ENCODE data around the gene COLEC12.

DNA sequence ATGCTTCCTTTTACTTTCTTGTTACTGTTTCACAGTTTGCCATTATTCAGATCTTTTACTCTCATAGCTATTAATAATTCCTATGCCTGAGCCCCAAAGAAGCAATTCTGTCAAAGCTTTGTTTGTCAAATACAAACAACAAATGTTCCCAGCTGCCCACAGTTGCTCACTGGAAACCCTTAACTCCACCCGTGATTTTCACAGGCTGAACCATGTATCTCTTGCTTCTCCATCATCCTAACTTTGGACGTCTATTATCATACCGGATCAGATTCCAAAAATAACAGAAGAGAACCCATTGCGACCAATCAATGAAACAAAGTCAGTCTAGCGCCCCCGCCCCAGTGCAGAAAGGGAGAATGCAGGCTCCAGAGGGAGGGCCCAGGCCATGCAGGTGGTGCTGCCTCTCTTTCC lies 24.2 kb downstream of the COLEC12 start:
- TF ChIP-seq, protein P1, sequence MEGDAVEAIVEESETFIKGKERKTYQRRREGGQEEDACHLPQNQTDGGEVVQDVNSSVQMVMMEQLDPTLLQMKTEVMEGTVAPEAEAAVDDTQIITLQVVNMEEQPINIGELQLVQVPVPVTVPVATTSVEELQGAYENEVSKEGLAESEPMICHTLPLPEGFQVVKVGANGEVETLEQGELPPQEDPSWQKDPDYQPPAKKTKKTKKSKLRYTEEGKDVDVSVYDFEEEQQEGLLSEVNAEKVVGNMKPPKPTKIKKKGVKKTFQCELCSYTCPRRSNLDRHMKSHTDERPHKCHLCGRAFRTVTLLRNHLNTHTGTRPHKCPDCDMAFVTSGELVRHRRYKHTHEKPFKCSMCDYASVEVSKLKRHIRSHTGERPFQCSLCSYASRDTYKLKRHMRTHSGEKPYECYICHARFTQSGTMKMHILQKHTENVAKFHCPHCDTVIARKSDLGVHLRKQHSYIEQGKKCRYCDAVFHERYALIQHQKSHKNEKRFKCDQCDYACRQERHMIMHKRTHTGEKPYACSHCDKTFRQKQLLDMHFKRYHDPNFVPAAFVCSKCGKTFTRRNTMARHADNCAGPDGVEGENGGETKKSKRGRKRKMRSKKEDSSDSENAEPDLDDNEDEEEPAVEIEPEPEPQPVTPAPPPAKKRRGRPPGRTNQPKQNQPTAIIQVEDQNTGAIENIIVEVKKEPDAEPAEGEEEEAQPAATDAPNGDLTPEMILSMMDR (conservative IDR thresholded peaks at IDR 0.05) = no peak
- no peak for TF ChIP-seq EZH2 (IDR thresholded peaks at IDR 0.05; ENCODE audit: low read depth)
